SH-SY5Y (cell line): ENCODE measurements around the gene RABGAP1L.

Experiments used
- GATA2 ChIP-seq: IDR thresholded peaks from 2 replicates; pipeline ENCODE4 v1.6.1; 2011; ENCODE audit warnings: mild to moderate bottlenecking, low read depth, low read length
- GATA3 ChIP-seq: IDR thresholded peaks from 2 replicates; pipeline ENCODE4 v1.6.1; 2011; ENCODE audit warnings: low read depth, mild to moderate bottlenecking, low read length, moderate library complexity

Gene RABGAP1L

DNA sequence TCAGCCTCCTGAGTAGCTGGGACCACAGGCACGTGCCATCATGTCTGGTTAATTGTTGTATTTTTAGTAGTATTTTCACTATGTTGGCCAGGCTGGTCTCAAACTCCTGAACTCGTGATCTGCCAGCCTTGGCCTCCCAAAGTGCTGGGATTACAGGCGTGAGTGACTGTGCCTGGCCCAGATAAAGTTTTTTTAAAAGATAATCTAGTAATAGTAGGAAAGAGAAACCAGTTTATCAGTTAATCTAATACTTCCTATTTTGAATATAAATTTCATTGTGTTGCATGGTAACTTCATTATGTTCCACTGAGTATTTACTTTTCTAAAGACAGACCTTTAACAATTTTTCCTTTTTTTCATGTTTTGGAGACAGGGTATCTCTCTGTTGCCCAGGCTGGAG is 10.0 kb downstream of the RABGAP1L start:
- TF ChIP-seq GATA3 (no peak), GATA2 (no peak)

DNA sequence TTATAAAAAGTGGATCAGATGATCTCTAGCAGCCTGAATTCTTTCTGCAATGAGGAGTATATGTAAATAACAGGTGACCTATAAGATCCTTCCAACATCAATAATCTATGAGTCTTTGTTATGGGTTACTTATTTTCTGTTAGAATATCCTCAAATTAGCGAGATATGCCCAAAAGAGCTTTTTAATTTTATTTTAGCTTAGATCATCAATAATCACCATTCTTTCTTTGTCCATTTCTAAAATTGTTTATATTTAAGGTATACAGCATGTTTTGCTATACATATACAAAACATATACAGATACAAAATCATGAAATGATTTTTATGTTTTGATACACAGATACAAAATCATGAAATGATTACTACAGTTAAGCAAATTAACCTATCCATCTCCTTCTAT is 11.8 kb downstream of the RABGAP1L start:
- TF ChIP-seq GATA3: no peak
- TF ChIP-seq GATA2: no peak

DNA sequence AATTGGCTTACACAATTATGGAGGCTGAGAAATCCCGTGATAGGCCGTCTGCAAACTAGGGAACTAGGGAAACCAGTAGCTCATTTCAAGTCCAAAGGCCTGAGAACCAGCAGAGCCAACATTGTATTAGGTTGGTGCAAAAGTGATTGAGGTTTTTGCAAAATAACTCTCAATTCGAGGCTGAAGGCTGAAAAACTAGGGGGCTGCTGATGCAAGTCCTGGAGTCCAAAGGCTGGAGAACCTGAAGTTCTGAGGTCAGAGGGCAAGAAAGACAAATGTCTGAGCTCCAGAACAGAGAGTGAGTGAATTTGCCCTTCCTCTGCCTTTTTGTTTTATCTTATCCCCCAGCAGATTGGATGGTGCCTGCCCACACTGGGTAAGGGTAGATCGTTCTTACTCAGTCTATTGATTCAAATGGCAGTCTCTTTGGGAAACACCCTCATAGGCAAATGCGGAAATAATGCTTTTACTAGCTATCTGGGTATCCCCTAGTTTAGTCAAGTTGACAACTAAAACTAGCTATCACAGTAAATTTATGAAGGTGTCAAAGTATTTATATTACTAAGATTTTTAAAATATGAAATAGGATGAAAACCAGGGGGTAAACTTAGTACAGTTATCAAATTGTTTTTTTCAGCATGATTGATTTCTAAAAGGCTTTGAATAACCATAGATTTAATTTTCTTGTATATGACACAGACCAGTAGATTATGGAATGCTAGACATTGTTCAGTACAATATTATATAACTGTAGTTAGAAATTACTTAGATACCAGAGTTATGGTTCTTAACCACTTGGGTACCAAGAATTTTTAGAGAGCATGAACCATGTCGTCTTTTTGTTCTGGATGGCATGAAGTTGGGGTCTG is 15.4 kb downstream of the RABGAP1L start:
- no peak for TF ChIP-seq GATA2
- no peak for TF ChIP-seq GATA3

DNA sequence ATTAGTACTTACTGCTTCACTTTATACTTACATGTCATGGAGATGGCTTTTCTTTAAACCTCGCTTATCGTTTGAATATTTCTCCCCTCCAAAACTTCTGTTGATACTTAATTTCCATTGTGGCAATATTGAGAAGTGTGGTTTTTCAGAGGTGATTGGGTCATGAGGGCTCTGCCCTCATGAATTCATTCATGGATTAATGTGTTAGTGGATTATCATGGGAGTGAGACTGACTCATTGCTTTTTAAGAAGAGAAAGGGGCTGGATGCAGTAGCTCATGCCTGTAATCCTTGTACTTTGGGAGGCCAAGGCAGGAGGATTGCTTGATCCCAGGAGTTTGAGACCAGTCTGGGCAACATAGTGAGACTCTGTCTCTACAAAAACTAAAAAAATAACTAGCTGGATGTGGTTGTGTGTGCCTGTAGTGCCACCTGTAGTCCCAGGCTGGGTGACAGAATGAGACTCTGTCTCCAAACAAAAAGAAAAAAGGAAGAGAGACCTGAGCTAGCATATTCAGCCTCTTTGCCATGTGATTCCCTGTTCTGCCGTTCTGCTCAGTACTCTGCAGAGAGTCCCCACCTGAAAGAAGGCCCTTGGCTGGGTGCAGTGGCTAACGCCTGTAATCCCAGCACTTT is 30.2 kb downstream of the RABGAP1L start:
- TF ChIP-seq GATA2: no peak
- no peak for TF ChIP-seq GATA3

DNA sequence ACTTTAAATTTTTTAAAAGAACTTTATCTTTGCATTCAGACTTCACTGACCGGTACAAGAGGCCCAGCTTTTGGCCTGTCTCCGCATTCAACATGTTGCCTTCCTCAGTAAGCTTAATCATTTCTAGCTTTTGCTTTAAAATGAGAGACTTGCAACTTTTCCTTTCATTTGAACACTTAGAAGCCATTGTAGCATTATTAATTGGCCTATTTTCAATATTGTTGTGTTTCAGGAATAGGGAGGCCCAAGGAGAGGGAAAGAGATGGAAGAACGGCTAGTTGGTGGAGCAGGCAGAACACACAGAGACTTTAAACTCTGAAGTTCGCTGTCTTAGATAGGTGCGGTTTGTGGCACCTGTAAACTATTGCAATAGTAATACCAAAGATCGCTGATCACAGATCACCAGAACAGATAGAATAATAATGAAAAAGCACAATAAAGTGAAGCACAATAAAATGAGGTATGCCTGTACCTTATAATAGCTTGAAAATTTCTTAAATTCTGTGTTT is 31.4 kb downstream of the RABGAP1L start:
- no peak for TF ChIP-seq GATA2
- no peak for TF ChIP-seq GATA3

DNA sequence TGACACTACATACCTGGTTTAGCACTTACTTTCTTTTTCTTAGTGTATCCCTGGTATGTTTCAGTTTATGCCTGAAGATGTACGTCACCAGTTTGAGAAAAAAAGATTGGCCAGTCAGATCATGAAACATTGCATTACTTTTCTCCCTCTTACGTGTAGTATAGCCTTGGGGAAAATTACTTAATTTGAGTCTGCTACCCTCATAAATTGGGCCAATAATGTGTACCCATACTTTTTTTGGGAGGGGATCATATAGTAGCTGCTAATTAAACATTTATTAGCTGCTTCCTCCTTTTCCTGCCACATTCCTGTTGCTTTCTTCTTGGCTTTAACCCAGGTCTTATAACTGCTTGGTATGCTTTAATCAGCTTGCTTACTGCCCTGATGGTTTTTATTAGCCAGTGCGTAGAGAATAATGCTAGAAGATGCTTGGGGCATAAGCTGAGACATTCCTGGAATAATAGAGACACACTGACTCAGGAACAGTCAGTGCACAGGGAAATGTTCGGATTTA is 32.1 kb downstream of the RABGAP1L start:
- no peak for TF ChIP-seq GATA3
- TF ChIP-seq GATA2: no peak

DNA sequence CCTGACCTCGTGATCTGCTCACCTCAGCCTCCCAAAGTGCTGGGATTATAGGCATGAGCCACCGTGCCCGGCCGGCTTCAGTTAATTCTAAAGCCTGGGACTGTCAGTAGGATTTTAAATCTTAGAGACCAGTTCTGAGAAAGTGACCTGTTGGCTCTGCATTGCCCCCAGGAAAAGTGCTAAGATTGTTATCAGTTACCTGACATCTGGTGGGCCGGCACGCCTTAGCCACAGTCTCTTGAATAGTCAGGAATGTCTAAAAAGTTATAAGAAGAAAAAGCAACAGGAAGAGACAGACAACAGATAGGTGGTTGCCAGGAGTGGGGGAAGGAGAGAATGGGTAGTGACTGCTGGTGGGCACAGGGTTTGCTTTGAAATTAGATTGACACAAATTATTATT is 35.1 kb downstream of the RABGAP1L start:
- TF ChIP-seq GATA2 (peak; percentile 31; the same call in 1 of the 2 replicates), GATA3 (no peak)

DNA sequence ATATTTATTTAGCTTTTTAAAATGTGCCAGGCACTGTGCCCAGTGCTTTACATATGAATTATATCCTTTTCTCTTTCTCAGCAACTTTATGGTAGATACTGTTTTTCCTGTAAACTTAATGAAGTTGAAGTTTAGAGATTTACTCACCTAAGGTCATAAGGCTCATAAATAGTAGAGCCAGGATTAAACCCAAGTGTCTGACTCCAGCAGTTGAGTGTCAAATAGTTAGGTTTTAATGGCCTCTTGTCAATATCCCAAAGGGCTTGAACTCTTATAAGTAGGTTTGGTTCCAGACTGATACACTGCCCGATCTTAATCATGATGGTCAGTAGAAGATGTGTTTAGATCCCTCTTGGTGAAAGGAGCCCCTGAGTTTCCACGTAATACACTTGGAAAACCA is 37.8 kb downstream of the RABGAP1L start:
- TF ChIP-seq GATA3 (no peak), GATA2 (no peak)

DNA sequence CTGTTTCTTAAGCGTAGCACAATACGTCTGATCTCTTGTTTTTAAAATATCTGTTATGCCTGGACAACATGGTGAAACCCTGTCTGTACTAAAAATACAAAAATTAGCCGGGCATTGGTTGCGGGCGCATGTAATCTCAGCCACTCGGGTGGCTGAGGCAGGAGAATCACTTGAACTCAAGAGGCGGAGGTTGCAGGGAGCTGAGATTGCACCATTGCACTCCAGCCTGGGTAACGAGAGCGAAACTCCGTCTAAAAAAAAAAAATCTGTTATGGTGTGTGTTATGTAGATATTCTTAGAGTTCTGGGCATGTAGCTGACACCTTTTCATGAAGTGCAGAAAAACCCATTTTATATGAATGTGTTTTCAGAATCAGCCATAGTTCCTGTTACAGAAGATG is 38.2 kb downstream of the RABGAP1L start:
- TF ChIP-seq GATA3: no peak
- no peak for TF ChIP-seq GATA2

DNA sequence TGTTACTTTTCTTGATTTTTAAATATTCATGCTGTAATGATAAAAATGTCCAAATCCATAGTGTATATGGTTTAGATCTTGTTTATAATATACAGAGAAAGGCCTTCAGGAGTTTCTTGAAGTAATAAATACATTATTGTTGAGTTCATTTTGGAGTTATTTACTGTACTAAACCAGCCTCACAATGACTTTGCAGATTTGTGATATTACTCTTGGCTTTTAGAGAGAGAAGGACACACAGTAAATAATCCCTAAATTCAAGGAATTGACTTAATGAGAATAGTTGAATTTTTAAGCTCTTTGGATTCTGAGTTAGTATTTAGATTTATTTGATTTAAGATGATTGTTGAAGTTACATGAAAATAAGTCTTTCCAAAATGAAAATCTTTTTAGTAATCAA is 38.9 kb downstream of the RABGAP1L start:
- no peak for TF ChIP-seq GATA2
- no peak for TF ChIP-seq GATA3

DNA sequence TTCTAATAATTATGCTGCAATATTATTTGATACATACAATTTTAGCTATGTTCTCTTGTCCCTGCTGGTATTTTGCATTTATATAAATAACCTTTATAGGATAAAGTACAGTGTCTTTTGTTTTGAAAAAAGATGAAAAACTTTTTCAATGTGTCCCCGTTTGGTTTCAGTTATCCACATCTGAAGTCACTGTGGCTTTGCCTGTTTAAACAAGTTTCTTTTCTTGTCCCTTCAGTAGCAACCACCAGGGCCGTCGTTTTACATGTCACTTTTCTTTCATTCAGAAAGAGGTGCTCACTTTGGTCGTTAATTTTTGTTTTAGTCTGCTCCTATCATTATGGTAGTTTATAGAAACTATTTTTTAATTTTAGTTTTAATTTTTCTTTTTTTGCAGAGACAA is 41.4 kb downstream of the RABGAP1L start:
- no peak for TF ChIP-seq GATA2
- TF ChIP-seq GATA3: no peak

DNA sequence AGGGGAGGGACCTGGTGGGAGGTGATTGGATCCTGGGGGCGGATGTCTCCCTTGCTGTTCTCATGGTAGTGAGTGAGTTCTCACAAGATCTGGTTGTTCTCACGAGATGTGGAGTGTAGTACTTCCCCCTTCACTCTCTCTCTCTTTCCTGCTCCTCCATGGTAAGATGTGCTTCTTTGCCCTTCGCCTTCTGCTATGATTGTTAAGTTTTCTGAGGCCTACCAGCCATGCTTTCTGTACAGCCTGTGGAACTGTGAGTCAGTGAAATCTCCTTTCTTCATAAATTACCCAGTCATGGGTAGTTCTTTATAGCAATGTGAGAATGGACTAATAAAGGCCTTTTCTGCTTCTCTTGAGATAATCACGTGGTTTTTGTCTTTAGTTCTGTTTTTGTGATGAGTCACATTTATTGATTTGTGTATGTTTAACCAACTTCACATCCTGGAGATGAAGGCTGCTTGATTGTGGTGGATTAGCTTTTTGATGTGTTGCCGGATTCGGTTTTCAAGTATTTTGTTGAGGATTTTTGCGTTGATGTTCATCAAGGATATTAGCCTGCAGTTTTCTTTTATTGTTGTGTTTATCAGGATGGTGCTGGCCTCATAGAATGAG is 45.5 kb downstream of the RABGAP1L start:
- TF ChIP-seq GATA2 (no peak), GATA3 (no peak)

DNA sequence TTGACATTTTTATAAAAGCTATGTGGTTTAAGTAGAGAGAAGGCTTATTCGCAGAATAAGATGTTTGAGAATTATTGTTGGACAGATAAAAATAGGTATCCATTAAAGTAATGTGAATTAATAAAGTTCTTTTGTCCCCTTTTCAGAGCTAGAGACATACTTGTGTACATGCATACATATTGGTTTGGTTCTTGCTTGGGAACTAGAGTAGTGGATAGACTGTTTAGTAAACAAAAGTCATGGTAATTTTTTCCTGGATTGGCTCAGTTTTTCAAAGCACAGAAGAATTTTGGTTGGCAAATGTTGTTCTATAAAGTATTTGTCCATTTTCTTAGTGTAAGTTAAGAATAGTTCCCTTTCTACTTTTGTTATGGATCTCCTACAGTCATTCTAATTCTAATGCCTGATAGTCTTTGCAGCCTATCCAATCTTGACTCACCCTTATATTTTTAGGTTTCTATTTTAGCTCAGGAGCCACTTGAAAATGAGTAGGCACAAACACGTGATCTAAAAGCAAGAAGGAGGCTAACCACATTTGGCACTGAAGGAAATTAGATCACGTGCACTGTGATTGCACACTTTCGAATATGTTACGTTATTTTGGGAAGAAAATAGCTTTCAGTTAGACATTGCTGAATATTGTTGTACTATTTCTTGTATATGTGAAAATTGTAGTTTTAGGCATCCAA is 47.0 kb downstream of the RABGAP1L start:
- no peak for TF ChIP-seq GATA3
- no peak for TF ChIP-seq GATA2
